GM21447 (cell line): Measurements from ENCODE around the gene PHIP.
"Not testable (repeated sequence)": the region's sequence is repeated elsewhere in the genome, so short reads cannot be mapped to it uniquely, and the experiment has no call there.

Source experiments
- ATAC-seq: cut with Tn5 transposase; IDR thresholded peaks from one replicate; pipeline ENCODE4 v1.9.1; 2021; ENCODE audit not compliant: unreplicated experiment

PHIP gene

DNA sequence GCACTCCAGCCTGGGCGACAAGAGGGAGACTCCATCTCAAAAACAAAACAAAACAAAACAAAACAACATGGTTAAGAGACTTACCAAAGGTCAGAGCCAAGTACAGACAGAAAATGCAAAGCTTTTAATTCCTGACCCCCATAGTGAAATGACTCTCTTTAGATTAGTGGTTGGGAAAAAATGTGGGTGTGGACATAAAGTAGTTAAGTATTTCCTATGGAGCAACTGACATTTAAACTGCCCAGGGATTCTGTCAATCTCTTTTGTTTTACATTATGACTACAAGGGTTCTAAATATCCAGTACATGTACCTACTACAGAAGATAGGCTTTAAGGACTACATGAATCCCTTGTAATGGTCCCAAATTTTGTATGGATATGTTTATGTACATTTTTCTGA is 135.6 kb downstream of the PHIP start:
- no peak for ATAC-seq

DNA sequence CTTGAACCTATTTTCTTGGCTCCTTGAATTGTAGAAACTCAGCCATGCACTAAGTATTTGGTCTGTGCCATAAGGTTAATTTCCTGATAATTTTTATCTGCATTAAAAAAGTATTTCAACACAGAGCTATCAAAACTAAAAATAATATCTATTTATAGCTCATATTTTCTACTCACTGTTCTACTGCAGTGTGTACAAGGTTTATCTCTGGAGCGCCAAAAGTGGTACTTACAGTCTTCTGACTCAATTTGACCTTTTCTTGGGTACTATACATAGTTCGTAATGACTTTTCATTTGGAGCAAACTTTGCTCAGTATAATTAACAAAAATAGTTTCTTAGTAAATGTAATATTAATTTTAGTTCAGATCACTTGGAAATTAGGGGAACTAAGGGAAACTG is 141.5 kb downstream of the PHIP start:
- no peak for ATAC-seq

- ATAC-seq = no peak
These were observed 142.5 kb downstream of the PHIP start for GRCh38 chr6:78935553-78935952.

DNA sequence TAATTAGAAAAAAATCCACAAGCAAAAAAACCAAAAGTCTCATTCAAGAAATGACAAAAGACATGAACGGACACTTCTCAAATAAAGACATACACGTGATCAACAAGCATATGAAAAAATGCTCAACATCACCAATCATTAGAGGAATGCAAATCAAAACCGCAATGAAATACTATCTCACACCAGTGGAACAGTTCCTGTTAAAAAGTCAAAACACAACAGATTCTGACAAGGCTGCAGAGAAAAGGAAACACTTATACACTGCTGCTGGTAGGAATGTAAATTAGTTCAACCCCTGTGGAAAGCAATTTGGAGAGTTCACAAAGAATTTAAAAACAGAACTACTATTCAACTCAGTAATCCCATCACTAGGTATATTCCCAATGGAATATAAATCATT is 152.7 kb downstream of the PHIP start:
- ATAC-seq = no peak

GRCh38 chr6:78921168-78921567 is 156.9 kb downstream of the PHIP start:
- ATAC-seq = not testable (repeated sequence)

GRCh38 chr6:78917788-78918187 is 160.3 kb downstream of the PHIP start:
- no peak for ATAC-seq

GRCh38 chr6:78916411-78916810 is 161.6 kb downstream of the PHIP start:
- no peak for ATAC-seq

GRCh38 chr6:78911218-78911940 is 166.7 kb downstream of the PHIP start:
- ATAC-seq = no peak

DNA sequence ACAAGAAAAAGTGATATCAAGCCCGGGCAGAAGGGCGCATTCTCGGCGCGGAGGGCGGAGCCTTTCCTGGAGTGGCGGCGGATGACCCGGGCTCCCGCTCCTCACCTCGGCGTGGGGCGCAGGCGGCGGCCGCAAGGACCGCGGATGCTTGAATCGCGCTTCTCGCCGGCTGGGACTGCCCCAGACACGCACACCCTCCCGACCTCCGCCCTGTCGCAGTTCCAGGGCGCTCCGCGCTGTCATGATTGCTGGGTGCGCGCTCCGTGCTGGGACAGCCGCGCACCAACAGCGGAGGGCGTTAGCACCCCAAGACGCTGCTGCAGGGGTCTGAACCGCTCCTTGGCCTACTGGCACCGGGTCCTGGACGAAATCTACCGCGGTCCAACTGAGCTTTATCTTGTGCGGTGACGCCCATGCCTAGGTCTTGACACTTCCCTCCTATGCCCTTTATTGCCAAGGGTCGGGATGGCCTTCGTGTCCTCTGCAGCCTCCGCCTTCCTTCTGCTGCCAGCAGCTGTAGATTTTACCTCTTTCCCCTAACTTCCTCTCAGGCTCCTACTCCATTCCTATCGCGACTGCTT is 167.4 kb downstream of the PHIP start:
- peak; percentile 53 for ATAC-seq

DNA sequence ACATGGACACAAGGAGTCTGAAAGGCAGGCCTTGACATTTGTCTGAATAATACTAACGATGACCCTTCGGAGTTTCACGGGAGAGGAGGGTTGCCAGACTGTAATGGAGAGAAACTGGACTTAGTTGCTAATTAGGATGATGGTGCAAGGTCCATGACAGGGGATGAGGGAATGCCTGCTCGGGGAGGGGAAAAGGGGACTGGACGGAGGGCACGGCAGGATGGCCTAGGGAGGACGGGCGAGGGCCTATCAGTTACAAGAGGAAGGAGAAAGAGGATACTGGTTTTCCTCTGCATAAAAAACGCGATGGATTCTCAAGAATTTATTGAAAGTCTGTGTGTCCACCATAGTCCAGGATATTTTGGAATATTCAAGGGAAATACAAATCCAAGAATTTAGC is 168.0 kb downstream of the PHIP start:
- ATAC-seq = no peak

DNA sequence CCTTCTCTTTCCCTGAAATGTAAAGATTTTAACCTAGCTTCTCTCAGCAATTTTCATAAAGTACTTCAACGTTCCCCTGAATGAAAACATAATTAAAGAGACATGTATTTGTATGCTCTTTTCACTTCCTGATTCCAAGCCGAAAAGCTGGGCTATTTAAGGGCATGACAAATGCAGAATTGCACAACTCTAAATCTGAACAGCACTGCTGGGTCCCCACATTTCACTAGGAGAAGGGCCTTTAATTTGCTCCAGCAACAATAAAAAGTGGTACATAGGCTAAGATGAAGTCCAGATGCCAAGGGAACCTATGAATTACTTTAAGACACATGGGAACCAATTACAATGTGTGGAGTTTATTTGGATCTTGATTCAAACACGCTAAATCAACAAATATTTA is 168.7 kb downstream of the PHIP start:
- ATAC-seq = no peak

DNA sequence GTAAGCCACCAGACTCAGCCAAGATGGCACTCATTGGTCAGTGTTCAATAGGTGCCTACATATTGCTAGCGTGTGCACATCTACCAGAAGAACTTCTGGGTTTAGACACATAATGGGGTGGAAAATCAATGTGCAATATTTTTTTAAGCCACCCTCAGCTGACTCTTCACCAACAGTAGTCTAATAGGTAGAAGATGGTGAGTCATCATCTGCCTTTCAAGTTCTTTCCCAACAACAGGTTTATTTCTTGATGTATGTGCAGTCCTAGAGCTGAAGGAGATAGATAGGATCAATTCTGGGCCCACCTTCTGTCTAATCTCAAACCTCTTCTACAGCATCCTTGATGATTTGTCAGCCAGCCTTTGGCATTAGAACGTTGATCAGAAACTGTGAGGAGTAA is 169.4 kb downstream of the PHIP start:
- no peak for ATAC-seq

- no peak for ATAC-seq
These were observed 181.8 kb downstream of the PHIP start for GRCh38 chr6:78896227-78896626.

DNA sequence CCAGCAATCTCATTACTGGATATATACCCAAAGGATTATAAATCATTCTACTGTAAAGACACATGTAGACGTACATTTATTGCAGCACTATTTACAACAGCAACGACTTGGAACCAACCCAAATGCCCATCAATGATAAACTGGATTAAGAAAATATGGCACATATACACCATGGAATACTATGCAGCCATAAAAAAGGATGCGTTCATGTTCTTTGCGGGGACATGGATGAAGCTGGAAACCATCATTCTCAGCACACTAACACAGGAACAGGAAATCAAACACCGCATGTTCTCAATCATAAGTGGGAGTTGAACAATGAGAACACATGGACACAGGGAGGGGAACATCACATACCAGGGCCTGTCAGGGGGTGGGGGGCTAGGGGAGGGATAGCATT is 188.2 kb downstream of the PHIP start:
- ATAC-seq = not testable (repeated sequence)
